Neural cell (in vitro differentiated cells): ENCODE measurements around the gene ADGRD2. TPM values are rescaled to one million over a fixed set of nuclear protein-coding genes. Genes with fewer than 3 reads are reported as not detected.

ENCODE experiments used
- H2AFZ ChIP-seq: fragments of 200-600, 300-800 bp; sonication (generic), shearing (Covaris generic); 2 replicates; pipeline ENCODE4 v1.6.0; 2014; ENCODE audit warnings: low read depth, mild to moderate bottlenecking, antibody characterized with exemption, low read length, moderate library complexity
- H3F3A ChIP-seq: fragments of 200-600 bp; shearing (Covaris generic); 2 replicates; pipeline ENCODE4 v1.6.1; 2016; ENCODE audit warnings: mild to moderate bottlenecking, moderate library complexity, mixed read lengths, antibody characterized with exemption, low read length; ENCODE audit not compliant: insufficient read depth, poor library complexity, severe bottlenecking
- H3K27ac ChIP-seq: fragments of 200-600, 300-800 bp; sonication (generic), shearing (Covaris generic); 2 replicates; pipeline ENCODE4 v1.5.1; 2014; ENCODE audit warnings: mild to moderate bottlenecking, low read length, moderate library complexity
- H3K27me3 ChIP-seq: fragments of 300-800, 200-600 bp; sonication (generic), shearing (Covaris generic); 2 replicates; pipeline ENCODE4 v1.6.0; 2014; ENCODE audit warnings: mild to moderate bottlenecking, low read depth, low read length, moderate library complexity; ENCODE audit not compliant: insufficient read depth
- H3K36me3 ChIP-seq: fragments of 300-800, 200-600 bp; sonication (generic), shearing (Covaris generic); 2 replicates; pipeline ENCODE4 v1.5.1; 2014; ENCODE audit warnings: mild to moderate bottlenecking, antibody characterized with exemption, low read length, moderate library complexity; ENCODE audit not compliant: insufficient read depth
- H3K4me2 ChIP-seq: fragments of 300-800, 200-600 bp; sonication (generic), shearing (Covaris generic); 2 replicates; pipeline ENCODE4 v1.6.0; 2014; ENCODE audit warnings: mild to moderate bottlenecking, low read length
- H3K4me3 ChIP-seq: fragments of 300-800, 200-600 bp; sonication (generic), shearing (Covaris generic); 2 replicates; pipeline ENCODE4 v1.5.1; 2014; ENCODE audit warnings: mild to moderate bottlenecking, low read length, moderate library complexity
- H3K79me2 ChIP-seq: fragments of 200-600 bp; shearing (Covaris generic); replicated peaks from 2 replicates; pipeline ENCODE4 v1.6.0; 2014; ENCODE audit warnings: mild to moderate bottlenecking, low read length, moderate library complexity; ENCODE audit not compliant: insufficient read depth
- H3K9ac ChIP-seq: fragments of 300-800, 200-600 bp; sonication (generic), shearing (Covaris generic); 2 replicates; pipeline ENCODE4 v1.6.1; 2016; ENCODE audit warnings: mild to moderate bottlenecking, low read length, mixed read lengths
- H3K9me2 ChIP-seq: fragments of 200-600 bp; shearing (Covaris generic); 2 replicates; pipeline ENCODE4 v1.6.1; 2016; ENCODE audit warnings: mild to moderate bottlenecking, low read length, mixed read lengths; ENCODE audit not compliant: insufficient read depth
- H3K9me3 ChIP-seq: fragments of 200-600, 300-800 bp; sonication (generic), shearing (Covaris generic); 2 replicates; pipeline ENCODE4 v1.6.1; 2016; ENCODE audit warnings: mild to moderate bottlenecking, mixed run types, low read length, moderate library complexity, mixed read lengths
- H4K20me1 ChIP-seq: fragments of 200-600 bp; shearing (Covaris generic); 2 replicates; pipeline ENCODE4 v1.6.1; 2016; ENCODE audit warnings: mild to moderate bottlenecking, mixed run types; ENCODE audit not compliant: insufficient read depth
- EP300 ChIP-seq: fragments of 450-650 bp; conservative IDR thresholded peaks from 2 replicates; pipeline ENCODE4 v1.6.1; 2014; ENCODE audit warnings: antibody characterized with exemption, mild to moderate bottlenecking, moderate library complexity; ENCODE audit not compliant: poor library complexity, severe bottlenecking
- EZH2 ChIP-seq: fragments of 200-600, 300-800 bp; shearing (Covaris generic), sonication (generic); IDR thresholded peaks from 2 replicates; pipeline ENCODE4 v1.6.1; 2014; ENCODE audit warnings: antibody characterized with exemption, low read length, borderline replicate concordance, mild to moderate bottlenecking; ENCODE audit not compliant: insufficient read depth, poor library complexity, severe bottlenecking
- MXI1 ChIP-seq: fragments of 450-650 bp; conservative IDR thresholded peaks from 2 replicates; pipeline ENCODE4 v1.6.1; 2014; ENCODE audit warnings: antibody characterized with exemption, mild to moderate bottlenecking; ENCODE audit not compliant: poor library complexity, severe bottlenecking
- POLR2AphosphoS5 ChIP-seq: IDR thresholded peaks from 2 replicates; pipeline ENCODE4 v1.6.1; 2012
- RAD21 ChIP-seq: fragments of 450-650 bp; conservative IDR thresholded peaks from 2 replicates; pipeline ENCODE4 v1.6.1; 2014; ENCODE audit warnings: antibody characterized with exemption, mild to moderate bottlenecking, moderate library complexity
- SMC3 ChIP-seq: fragments of 450-650 bp; conservative IDR thresholded peaks from 2 replicates; pipeline ENCODE4 v1.6.1; 2014; ENCODE audit warnings: antibody characterized with exemption, mild to moderate bottlenecking, moderate library complexity; ENCODE audit not compliant: poor library complexity
- TAF1 ChIP-seq: IDR thresholded peaks from 2 replicates; pipeline ENCODE4 v1.6.1; 2012; ENCODE audit warnings: low read depth
- polyA plus RNA-seq: library from polyadenylated mRNA; depleted of rRNA; stranded (reverse); fragments of >200 nt; gene quantifications from 2 replicates; pipeline ENCODE4 v1.2.3, GENCODE V29; 2014
- TF ChIP-seq, protein P1 (sequence below): fragments of 450-650 bp; IDR thresholded peaks from 2 replicates; pipeline ENCODE4 v1.5.1; 2014; ENCODE audit warnings: antibody characterized with exemption, mild to moderate bottlenecking, moderate library complexity; ENCODE audit not compliant: poor library complexity, severe bottlenecking
- TF ChIP-seq, protein P2 (sequence below): IDR thresholded peaks from 2 replicates; pipeline ENCODE4 v1.6.1; 2012; ENCODE audit warnings: borderline replicate concordance

ADGRD2 gene
- polyA plus RNA-seq, 1 donor from 2014 or later, result not detected

DNA sequence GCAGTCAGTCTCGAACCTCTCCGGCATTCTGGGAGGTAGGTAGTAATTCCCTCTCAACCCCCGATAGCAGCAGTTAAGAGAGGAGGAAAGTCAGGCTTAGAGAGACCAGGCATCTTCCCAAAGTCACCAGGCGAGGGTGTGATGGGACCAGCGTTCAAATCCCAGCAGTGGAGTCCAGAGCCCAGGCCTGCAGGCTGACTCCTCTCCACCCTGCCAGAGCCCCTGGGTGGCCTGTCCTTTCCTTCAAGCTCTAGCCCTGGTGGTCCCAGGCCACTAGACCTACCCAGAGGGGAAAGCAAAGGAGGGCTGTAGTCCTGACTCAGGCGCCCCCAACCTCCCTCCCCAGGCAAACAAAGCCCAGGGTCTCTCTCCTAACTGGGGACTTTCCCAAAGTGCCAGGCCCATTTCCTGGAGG lies 61.2 kb downstream of the ADGRD2 start:
- H3K27me3 ChIP-seq, result peaks cover 6% of the 10 kb centered on the region
- no peaks in the 10 kb centered on the region for H4K20me1 ChIP-seq
- TF ChIP-seq RAD21 (no peak), EZH2 (no peak), TAF1 (no peak), POLR2AphosphoS5 (no peak), SMC3 (no peak), MXI1 (no peak), EP300 (no peak)
- TF ChIP-seq, protein P1, sequence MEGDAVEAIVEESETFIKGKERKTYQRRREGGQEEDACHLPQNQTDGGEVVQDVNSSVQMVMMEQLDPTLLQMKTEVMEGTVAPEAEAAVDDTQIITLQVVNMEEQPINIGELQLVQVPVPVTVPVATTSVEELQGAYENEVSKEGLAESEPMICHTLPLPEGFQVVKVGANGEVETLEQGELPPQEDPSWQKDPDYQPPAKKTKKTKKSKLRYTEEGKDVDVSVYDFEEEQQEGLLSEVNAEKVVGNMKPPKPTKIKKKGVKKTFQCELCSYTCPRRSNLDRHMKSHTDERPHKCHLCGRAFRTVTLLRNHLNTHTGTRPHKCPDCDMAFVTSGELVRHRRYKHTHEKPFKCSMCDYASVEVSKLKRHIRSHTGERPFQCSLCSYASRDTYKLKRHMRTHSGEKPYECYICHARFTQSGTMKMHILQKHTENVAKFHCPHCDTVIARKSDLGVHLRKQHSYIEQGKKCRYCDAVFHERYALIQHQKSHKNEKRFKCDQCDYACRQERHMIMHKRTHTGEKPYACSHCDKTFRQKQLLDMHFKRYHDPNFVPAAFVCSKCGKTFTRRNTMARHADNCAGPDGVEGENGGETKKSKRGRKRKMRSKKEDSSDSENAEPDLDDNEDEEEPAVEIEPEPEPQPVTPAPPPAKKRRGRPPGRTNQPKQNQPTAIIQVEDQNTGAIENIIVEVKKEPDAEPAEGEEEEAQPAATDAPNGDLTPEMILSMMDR, result no peak
- TF ChIP-seq, protein P2, sequence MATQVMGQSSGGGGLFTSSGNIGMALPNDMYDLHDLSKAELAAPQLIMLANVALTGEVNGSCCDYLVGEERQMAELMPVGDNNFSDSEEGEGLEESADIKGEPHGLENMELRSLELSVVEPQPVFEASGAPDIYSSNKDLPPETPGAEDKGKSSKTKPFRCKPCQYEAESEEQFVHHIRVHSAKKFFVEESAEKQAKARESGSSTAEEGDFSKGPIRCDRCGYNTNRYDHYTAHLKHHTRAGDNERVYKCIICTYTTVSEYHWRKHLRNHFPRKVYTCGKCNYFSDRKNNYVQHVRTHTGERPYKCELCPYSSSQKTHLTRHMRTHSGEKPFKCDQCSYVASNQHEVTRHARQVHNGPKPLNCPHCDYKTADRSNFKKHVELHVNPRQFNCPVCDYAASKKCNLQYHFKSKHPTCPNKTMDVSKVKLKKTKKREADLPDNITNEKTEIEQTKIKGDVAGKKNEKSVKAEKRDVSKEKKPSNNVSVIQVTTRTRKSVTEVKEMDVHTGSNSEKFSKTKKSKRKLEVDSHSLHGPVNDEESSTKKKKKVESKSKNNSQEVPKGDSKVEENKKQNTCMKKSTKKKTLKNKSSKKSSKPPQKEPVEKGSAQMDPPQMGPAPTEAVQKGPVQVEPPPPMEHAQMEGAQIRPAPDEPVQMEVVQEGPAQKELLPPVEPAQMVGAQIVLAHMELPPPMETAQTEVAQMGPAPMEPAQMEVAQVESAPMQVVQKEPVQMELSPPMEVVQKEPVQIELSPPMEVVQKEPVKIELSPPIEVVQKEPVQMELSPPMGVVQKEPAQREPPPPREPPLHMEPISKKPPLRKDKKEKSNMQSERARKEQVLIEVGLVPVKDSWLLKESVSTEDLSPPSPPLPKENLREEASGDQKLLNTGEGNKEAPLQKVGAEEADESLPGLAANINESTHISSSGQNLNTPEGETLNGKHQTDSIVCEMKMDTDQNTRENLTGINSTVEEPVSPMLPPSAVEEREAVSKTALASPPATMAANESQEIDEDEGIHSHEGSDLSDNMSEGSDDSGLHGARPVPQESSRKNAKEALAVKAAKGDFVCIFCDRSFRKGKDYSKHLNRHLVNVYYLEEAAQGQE, result no peak
- no peaks in the 10 kb centered on the region for H3K9me3 ChIP-seq
- no peak overlapping the region for H2AFZ ChIP-seq
- no peaks in the 10 kb centered on the region for H3K36me3 ChIP-seq
- no peaks in the 10 kb centered on the region for H3K79me2 ChIP-seq
- no peak overlapping the region for H3K4me2 ChIP-seq
- H3K9ac ChIP-seq, result no peak overlapping the region
- no peaks in the 10 kb centered on the region for H3K9me2 ChIP-seq
- no peak overlapping the region for H3K27ac ChIP-seq
- no peak overlapping the region for H3K4me3 ChIP-seq
- H3F3A ChIP-seq, result no peaks in the 10 kb centered on the region

DNA sequence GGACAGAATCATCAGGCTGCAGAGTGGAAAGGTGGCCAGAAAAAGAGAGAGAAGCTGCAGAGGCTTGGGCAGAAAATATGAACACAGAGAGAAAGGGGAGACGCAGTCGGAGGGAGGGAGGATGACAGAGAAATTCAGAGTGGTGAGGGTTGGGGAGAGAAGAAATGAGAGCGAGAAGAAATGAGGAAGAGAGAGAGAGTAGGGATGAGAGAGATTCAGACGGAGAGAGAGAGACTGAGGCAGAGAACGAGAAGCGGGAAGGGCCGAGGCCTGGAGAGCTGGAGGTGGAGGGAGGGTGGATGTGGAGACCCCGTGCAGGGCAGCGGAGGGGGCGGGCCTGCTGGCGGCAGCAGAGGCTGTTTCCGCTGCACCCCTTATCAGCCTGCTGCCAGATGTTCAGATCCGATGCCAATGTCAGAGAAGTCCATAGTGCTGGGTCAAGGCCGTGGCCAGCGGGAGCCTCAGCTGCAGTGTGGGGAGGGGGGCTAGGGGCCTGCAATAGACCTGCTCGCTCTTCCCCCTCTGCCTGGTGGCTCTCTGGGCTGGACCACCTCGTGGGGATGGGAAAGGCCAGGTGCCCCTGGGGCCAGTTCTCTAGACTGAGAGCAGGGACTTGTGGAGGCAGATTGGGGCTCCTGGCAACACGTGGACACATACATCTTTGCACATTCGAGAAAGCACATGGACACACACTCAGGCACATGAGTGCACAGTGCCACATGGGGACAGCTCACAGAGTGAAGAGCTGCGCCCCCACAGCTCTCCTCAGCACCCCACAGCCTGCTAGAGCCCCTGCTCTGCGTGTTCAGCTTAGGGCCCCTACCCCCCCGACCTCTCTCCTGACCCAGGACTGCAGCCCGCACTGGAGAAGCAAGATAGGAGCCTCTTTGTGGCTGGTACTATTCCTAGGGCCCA lies 61.9 kb downstream of the ADGRD2 start:
- Histone ChIP-seq H2AFZ (no peak overlapping the region), H3F3A (no peaks in the 10 kb centered on the region), H3K9me2 (no peaks in the 10 kb centered on the region), H3K9me3 (no peaks in the 10 kb centered on the region), H3K4me2 (no peak overlapping the region), H3K27me3 (no peaks in the 10 kb centered on the region), H3K79me2 (no peaks in the 10 kb centered on the region), H3K9ac (no peak overlapping the region), H3K4me3 (no peak overlapping the region), H3K36me3 (no peaks in the 10 kb centered on the region), H4K20me1 (no peaks in the 10 kb centered on the region), H3K27ac (no peak overlapping the region)
- TF ChIP-seq, protein P2, result no peak
- TF ChIP-seq, protein P1, result no peak
- TF ChIP-seq EZH2 (no peak), MXI1 (no peak), EP300 (no peak), TAF1 (no peak), RAD21 (no peak), SMC3 (no peak), POLR2AphosphoS5 (no peak)
